AG10803 (cell line): ENCODE results near the gene JAKMIP2.

Experiments
- DNase-seq: peaks from one replicate; pipeline ENCODE4 v3.0.0; 2010; ENCODE audit warnings: low read depth
- H3K4me3 ChIP-seq: 2 replicates; pipeline ENCODE4 v1.5.1; 2011; ENCODE audit warnings: mild to moderate bottlenecking, low read length, control low read depth
- CTCF ChIP-seq: conservative IDR thresholded peaks from 2 replicates; pipeline ENCODE4 v1.5.1; 2011; ENCODE audit warnings: mild to moderate bottlenecking, low read length, control low read depth, inconsistent platforms

The JAKMIP2 gene

DNA sequence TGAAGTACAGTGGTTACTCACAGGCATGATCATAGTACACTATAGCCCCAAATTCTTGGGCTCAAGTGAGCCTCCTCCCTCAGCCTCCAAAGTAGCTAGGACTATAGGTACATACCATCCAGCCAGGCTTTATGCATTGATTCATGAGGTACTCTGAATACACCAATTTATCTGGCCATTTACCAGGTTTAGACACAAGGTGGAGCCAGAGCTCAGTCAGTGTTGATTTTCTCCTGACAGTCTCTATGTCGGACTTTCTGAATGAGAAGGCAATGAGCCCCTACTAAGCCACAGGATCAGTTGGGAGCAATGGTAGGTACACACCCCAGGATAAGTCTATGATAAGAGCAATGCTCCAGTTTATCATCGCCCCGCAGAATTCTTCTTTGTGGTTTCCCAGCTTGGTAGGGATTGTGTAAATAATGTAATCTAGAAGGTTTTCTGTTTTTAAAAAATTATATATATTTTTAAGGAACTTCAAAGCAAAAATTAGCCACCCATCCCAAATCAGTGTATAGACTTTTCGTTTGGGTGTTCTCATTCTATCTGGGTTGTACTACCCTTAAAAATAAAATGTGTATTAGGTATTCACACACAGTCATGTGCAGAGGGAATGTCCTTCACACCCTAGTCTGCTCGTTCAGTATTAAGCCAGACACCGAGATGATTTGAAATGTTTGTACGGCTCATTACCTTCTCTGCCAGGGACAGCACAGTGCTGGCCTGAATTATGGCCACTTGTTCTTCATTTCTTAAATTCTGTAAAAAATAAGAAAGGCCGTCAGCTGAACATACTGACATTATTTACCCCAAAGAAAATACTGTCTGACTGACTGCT is 154.3 kb downstream of the JAKMIP2 start:
- H3K4me3 ChIP-seq = no peak overlapping the region
- DNase-seq = peak; percentile 45
- TF ChIP-seq CTCF = peak; percentile 91

GRCh38 chr5:147626464-147626863 is 156.1 kb downstream of the JAKMIP2 start:
- no peak for TF ChIP-seq CTCF
- no peak overlapping the region for H3K4me3 ChIP-seq
- DNase-seq = no peak

DNA sequence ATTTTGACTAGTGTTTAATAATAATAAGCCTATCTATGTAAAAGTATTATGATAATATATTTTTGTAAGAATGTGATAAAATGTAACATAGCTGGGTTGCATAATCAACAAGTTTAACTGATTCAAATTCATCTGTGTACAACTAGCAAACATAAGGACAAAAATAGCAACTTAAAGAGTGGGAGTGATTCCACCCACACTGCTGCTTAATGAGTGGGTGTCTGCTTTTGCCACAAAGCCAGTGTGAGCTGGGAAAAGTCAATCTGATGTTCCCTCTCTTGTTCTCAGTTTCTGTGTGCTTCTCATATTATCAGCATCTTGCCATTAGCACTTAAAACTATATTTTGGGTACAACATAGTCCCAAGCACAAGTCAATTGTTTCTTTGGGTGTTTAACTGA is 161.5 kb downstream of the JAKMIP2 start:
- DNase-seq = no peak
- no peak for TF ChIP-seq CTCF
- no peak overlapping the region for H3K4me3 ChIP-seq

GRCh38 chr5:147619281-147619878 is 163.1 kb downstream of the JAKMIP2 start:
- no peak overlapping the region for H3K4me3 ChIP-seq
- DNase-seq = no peak
- TF ChIP-seq CTCF = no peak

- DNase-seq = no peak
Observed at GRCh38 chr5:147617711-147618350, 164.7 kb downstream of the JAKMIP2 start.

DNA sequence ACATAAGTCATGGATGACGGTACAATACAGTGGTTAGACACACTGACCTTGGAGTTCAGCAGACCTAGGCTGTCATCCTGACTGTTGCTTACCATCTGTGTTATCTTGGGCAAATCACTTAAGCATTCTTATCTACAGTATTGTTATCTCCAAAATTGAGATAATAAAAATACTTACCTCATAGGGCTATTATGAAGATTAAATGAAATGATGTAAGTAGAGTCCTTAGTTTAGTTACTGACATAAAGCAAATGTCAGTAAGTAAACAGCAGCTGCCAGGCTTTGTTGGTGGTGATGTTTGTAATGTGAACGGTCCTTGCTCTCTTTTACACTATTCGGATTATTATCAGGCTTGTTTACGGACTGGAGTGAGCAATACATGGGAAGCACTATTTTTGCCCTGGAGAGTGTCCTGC is 165.3 kb downstream of the JAKMIP2 start:
- no peak for TF ChIP-seq CTCF
- DNase-seq = no peak
- no peak overlapping the region for H3K4me3 ChIP-seq

More at GRCh38 chr5:147617711-147618350, 164.7 kb downstream of the JAKMIP2 start:
- no peak for TF ChIP-seq CTCF
- no peak overlapping the region for H3K4me3 ChIP-seq
